GM21381 (cell line): ENCODE measurements around the gene GNG12.
A peak's percentile ranks its signal among the peaks of the same experiment; 100 is the strongest.

Experiments
- ATAC-seq: cut with Tn5 transposase; IDR thresholded peaks from one replicate; pipeline ENCODE4 v1.9.1; 2021; ENCODE audit warnings: mild to moderate bottlenecking, moderate library complexity; ENCODE audit not compliant: unreplicated experiment

The GNG12 gene

GRCh38 chr1:67788238-67788790 lies 45.0 kb downstream of the GNG12 start:
- ATAC-seq = no peak

DNA sequence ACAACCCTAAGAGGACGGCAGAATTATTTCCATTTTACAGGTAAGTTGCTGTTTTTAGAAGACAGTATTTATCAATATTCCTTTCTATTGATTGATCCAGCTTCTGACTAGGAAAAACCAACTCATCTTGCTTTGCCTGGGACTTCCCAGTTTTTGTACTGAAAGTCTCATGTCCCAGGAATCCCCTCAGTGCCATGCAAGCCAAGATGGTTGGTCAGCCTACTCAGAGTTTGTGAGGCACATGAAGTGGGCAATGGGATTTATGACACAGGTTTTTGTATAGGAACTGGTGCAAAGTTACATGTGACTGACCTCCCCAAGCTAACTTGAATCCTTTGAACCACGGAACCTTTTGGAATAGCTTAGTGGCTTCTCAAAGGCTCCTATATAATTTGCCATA lies 45.5 kb downstream of the GNG12 start:
- ATAC-seq = no peak

DNA sequence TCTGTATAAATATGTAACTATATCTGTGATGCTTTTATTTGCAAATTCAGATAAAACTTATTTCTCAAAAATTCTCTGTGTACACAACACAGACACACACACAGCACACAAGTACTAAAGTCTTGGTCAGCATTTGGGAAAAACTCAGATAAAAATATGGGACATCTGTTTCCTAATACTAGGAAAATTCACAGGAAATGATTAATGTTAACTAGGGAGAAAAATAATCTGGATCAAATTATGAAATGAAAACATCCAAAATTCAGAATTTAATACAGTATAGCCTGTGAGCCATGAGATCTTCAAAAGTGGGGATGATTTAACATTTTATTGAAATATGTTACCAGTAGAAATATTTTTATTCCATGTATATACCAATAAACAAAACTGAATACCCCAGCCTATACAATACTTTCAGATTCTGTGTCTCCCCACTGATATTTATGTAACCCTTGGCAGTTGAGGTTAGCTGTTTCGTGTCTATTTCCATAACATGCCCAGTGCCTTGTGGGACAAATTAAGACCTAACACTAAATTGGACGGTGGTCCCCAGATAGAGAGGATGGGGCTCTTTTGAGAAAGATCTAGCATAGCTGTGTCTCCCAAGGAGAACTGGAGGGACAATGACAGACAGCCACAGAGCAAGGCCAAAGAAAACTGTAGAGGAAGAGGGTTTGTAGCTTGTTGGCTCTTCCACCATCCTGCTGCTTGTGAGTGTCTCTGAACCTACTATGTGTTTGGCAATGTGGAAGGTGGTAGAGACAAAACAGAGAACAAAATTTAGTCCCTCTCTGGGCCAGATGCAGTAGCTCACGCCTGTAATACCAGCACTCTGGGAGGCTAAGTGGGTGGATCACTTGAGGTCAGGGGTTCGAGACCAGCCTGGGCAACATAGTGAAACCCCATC lies 47.2 kb downstream of the GNG12 start:
- no peak for ATAC-seq

DNA sequence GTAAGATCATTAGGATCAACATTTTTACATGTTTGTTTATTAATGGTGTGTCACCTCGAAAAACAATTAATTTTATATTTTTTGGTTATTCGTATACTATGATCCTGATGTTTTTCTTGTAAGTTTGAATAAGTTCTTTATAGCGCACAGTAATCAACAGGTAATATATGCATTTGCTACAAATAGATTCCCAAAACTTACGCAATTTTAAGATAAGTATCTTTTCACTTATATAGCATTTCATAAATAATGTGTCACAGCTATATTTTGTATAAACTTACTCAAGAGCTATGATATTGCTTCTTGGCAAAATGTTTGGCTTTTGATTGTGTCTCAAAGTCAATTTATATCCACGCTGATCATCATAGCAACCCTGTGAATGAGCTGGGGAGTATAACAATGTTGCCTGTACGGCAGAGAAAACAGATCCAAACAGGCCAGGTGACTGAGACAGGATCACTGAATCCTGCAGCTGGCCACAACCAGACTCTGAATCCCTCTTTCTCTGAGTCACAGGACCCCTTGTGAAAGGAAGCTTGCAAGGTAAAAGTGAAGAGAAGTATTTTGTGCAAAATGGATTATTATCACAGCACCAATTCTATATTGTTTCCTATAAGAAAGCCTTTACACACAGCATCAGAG lies 48.6 kb downstream of the GNG12 start:
- ATAC-seq = no peak

DNA sequence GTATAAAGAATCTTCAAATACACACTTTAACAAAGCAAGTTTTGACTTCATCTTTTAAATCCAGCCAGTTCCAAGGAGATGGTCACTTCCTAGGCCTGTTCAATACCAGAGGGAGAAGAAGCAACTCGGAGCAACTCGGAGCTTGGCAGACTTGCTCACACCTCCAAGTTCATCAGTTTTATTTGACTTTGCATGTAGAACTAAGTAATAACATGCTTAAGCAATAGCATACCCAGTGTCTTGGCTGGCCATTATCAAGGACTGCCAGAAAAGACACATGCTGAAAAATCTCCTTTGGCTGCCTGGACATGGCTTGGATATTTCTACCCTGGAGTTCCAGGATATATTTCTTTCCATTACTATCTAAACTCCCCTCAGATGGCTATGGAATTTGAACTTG lies 52.6 kb downstream of the GNG12 start:
- no peak for ATAC-seq

- no peak for ATAC-seq
Measured at GRCh38 chr1:67777440-67777839, 55.8 kb downstream of the GNG12 start.

DNA sequence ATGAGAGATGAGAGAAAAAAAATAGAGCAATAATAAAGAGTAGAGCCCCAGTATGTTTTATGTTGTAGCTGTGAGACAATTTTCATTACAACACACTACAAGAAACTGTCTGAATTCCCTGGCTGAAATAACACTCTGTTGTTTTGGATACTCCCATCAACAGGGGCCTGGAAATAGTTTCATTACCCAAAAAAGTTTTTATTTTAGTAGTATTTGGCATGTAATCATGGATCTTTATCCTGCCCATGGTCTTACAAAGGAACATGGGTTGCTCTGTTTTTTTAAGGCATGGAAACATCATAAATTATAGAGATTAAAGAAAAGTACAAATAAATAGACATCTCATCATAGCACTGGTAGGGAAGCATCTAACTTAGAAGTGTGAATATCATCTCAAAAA lies 56.3 kb downstream of the GNG12 start:
- ATAC-seq = no peak

- ATAC-seq = no peak
Measured at GRCh38 chr1:67773462-67773861, 59.8 kb downstream of the GNG12 start.

DNA sequence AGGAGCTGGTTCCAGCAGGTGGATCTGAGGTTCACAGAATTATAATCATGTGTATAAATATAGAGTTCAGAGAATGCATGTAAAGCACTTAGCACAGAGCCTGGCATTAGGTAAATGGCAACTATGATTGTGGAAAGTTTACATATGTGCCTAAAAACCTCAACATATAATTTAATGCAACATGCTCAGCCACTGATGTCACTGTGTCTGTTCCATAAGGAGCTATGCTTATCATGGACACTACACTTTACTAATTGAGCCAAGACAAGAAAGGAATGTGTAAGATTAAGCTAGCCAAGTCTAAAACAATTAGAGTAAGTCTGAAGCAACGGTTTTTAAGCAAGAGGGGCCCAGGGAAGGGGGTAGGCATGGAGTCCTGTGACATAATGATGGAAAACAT lies 61.5 kb downstream of the GNG12 start:
- ATAC-seq = no peak

DNA sequence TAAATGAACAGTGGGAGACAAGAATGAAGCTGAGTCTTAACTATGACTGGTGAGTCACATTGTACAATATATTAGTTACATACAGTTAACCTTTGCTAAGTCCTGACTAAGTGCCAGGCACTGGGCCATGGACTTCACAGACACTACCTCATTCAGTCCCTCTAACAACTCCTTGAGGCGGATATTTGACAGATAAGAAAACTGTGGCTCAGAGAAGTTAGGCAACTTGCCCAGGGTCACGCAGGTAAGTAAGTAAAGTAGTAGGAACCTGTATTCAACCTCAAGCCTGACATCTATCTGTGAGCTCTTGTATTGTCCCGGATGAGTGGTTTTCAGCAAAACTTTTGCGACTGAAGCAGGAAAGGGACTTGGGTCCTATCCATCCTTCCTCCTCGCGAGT lies 62.1 kb downstream of the GNG12 start:
- ATAC-seq = no peak

- ATAC-seq = no peak
Measured at GRCh38 chr1:67769633-67770256, 63.5 kb downstream of the GNG12 start.

DNA sequence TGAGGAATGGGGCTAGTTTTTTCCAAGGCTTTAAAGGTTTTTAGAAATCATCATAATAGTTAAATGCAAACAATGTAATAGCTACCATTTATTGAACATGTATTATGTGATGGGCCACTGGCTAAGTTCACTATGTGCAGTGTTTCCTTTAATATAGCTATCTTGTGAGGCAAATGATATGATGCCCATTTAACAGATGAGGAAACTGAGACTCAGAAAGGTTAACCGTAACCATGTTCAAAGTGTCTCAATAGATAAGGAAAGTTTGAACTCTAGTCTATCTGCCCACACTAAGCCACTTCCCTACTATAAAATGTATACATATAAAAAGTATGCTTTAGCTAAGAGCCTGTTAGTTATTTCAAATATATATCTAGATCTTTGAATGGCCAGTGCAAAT lies 64.8 kb downstream of the GNG12 start:
- ATAC-seq = no peak

DNA sequence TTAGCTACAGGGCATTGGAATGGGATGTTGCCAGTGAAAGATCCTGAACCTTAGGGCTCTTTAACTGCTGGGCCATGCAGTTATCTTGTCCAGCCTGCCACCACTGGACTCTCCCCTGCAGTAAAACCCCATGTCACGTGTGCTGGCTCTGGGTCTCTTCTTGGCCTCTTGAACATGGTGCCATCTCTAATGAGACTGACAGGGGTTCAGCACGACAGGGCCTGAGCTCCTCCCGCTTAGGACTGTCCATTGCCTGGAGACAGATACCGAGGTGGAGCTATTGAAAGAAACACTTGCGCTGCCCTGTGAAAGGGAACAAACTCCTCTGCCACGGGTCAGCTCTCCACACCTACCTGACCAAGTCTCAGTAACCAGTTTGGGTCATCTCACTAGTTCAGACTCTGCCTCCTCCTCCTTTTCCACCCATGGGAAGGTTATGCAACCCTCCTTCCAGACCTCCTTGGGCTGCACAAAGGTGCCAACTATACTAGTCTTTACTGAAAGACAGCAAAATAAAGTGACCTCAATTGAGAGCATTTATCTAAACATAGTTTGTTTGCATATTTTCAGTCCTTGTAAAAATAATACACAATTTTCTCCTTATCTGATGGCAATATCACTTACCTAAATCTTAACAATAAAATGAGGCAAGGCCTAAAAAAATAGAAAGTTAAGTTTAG lies 66.0 kb downstream of the GNG12 start:
- no peak for ATAC-seq

DNA sequence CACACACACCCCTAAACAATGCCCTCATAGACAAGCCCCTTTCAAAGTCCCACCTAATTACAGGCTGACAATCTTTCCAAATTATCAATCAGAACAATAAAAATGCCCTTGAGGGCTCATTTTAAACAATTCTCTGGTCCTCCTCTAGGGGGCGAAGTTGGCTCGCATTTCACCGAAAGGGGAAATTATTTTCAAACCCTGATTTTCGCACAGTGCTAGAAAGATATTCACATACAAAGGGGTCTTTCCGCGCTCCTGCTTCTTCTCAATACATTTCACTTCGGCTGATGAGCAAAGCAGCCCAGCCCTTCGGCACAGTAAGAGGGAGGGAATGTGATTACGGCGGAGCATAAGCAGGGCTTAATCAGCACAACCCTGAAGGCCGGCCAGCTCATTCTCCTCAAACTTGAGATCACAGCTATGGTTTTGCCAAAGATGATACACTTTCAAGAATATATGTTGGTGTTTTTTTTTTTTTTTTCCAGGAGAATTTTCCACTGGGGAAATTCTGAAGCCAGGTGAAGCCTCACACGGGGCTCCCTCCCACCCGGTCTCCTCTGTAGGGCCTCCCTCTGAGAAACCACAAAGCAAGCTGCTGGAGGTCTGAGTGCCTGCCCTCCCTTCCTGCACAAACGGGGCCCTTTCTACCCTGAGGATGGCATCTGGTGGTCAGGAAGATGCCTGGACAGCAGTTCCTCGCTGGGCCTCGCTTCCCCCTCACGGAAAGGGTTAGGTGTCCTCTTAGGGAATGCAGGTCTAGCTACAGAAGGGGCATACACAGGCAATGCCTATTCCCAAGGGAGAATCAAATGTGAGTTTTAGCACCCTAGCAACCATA lies 66.9 kb downstream of the GNG12 start:
- peak; percentile 47 for ATAC-seq

DNA sequence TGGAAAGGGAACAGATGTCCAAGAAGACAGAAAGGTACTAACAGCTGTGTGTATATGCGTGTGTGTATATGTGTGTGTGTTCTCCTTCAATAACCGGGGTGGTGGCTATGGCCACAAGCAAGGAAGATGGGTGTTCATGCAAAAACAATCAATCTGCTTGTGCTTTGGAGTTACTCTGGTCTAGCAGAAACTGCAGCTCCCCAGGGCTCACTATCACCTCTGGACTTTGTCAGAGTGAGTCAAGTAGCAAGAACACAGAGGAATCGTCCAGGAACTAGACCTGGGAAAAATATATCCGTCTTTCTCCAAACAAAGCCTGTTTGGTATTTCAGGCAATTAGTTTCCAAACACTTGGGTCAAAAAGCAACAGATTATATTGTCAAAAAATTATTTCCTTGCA lies 68.6 kb downstream of the GNG12 start:
- ATAC-seq = no peak

DNA sequence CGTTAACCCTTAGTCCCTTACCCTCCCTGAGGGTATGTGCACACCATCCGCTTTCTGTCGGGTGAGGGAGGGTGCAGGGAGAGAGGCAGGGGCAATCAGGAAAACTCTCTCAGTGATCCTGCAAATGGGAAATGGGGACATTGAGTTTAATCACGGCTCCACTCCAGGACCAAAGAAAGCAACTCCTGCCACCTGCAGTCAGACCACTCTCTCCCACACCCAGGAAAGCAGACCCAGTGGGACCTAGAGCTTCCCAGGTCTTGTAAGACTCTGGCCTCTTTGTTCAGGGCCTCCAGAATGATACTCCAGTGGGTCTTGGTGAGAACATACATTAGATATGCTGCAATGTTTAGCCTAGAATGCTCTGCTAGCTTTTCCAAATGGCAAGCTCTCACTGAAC lies 71.5 kb downstream of the GNG12 start:
- ATAC-seq = no peak

- no peak for ATAC-seq
Measured at GRCh38 chr1:67761091-67761490, 72.2 kb downstream of the GNG12 start.

GRCh38 chr1:67760030-67760821 lies 73.0 kb downstream of the GNG12 start:
- ATAC-seq = peak; percentile 99

- peak; percentile 8 for ATAC-seq
Measured at GRCh38 chr1:67759692-67760029, 73.6 kb downstream of the GNG12 start.

DNA sequence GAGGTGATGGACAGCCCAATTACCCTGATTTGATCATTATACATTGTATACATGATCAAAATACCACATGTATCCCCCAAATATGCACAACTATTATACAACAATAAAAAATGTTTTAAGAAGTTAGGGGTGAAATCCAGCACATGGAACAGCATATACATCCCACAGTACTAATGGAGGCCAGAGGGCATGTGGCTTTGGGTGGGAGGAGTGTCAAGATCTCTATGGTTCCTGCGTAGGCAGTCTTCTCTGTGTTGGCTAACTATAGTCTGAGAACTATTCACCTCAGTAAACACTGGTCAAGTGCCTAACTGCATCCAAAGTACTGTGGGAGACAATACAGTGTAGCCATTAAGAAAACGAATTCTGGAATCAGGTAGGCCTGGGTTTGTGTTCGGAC lies 74.2 kb downstream of the GNG12 start:
- ATAC-seq = no peak
